ENCODE measurements around the gene KRAS.
A peak's percentile ranks its signal among the peaks of the same experiment; 100 is the strongest.
"Not testable (repeated sequence)": the region's sequence is repeated elsewhere in the genome, so short reads cannot be mapped to it uniquely, and the experiment has no call there.

KRAS gene

DNA sequence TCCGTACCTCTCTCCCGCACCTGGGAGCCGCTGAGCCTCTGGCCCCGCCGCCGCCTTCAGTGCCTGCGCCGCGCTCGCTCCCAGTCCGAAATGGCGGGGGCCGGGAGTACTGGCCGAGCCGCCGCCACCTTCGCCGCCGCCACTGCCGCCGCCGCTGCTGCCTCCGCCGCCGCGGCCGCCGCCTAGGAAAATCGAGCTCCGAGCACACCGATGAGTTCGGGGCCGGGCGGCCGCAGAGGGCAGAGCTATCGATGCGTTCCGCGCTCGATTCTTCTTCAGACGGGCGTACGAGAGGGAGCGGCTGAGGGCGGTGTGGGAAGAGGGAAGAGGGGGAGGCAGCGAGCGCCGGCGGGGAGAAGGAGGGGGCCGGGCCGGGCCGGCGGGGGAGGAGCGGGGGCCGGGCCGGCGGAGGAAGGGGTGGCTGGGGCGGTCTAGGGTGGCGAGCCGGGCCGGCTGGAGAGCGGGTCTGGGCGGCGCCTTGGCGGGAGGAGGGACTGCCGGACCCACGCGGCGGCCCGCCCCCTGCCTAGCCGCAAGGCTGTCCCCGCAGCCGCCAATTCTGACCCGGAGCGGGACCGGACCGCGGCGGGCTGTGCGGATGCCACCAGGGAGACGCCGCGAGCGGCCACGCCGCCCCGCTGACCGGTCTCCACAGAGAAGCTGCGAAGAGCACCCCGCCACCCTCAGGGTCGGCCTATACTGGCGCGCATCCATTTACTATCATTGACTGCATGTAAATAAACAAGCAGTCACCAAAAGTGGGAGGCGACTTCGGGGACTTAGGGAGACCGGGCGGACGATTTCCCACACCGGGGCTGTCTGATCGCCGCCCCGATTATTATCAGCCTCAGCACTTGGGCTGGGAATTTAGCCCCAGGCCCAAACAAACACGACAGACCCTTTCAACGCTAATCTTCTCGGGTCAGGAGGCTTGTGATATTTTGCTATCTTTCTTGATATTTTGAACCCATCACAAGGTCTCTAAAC, at the start of gene KRAS:
Gene KRAS (minus strand): TSS at position 186 of the 987 bp plus-strand sequence.
- DNase-seq = peak; percentile 84

DNA sequence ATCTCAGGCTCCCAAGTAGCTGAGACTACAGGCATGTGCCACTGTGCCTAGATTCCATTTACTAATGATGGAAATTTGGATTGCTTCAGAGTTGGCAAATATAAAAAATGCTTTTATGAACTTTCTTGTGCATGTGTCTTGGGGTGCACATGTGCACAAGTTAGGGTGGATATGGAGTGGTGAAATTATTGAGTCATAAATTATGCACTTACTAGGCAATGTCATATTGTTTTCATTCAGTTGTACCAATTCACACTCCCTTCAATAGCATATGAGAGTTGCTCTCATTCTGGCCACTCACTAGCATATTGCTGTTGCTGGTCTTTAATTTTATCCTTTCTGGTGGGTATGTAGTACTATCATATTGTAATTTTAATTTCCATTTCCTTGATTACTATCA, 45.7 kb upstream of the KRAS start:
- no peak for DNase-seq

DNA sequence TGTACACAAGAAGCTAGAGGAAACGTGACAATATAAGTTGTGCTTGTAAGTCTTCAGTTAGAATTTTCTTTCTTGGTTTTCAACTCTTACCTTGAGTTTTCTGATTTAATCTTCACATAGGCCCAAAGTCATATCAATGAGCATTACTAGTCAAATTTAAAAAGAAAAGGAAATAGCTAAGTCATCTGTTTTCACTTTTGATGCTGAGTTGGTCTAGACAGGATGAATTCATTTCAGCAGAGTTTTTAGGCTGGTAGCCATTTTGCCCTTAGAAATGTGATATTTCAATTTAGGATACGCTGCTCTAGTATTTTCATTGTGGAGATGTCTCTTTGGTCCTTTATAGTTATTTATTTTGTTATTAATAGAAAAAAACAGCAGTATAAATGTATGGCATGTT, 44.6 kb upstream of the KRAS start:
- DNase-seq = no peak

DNA sequence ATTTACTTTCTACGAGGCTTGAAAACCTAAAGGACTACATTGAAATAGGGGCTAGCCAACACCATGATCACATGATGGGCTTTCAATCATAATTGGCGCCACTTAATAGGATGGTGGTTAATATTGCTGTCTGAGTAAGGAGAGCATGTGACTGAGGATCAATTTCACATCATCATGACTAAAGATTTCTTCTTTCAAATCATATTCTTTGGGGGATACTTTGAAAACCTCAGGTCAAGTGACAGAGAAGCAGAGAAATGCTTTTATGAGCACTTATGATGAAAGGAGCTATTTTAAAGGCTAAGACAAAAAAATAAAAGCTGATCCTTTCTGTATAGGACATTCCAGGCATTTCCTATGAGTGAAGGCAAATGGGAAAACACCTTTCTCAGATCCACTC, 42.9 kb upstream of the KRAS start:
- DNase-seq = no peak

DNA sequence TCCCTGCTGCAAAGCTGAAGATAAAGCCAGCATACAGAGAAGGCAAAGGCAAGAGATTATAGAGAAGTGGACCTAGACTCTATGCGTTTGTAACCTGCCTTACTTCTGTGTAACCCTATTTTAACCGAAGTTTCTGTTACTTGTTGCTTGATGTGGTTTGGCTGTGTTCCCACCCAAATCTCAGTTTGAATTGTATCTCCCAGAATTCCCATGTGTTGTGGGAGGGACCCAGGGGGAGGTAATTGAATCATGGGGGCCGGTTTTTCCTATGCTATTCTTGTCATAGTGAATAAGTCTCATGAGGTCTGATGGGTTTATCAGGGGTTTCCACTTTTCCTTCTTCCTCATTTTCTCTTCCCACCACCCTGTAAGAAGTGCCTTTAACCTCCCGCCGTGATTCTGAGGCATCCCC, 42.1 kb upstream of the KRAS start:
- DNase-seq = not testable (repeated sequence)

DNA sequence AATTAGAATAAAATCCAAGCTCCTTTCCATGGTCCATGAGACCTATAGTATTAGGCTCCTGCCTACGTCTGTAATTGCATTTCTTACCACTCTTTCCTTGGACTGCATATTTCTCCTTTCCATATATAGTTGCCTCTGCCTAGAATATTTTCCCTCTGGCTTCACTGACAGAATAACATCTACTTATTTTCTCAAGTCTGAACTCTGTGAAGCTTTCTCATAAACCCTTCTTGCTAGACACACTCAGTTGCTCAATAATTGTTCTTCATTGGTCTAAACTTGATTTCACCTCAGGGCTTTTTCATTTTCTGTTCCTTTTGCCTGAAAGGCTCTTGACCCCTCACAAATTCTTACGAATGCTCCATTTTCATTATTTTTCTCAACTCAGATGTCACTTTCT, 36.9 kb upstream of the KRAS start:
- DNase-seq = no peak

DNA sequence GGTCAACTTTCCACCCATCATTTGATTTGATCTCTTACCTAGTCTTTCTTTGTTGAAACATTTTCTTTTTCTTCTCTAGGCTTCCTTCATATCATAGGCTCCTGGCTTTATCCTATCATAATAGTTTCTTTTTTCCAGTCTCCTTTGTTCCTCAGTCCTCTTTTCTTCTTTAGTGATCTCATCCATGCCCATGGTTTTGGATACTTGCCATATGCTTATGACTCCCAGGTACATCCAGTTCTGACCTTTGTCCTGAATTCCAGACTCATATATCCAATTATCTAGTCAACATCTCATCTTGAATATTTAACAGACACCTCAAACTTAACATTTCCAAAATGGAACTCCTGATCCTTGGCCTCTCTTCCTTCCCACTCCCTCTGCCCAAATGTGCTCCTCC, 36.1 kb upstream of the KRAS start:
- no peak for DNase-seq

DNA sequence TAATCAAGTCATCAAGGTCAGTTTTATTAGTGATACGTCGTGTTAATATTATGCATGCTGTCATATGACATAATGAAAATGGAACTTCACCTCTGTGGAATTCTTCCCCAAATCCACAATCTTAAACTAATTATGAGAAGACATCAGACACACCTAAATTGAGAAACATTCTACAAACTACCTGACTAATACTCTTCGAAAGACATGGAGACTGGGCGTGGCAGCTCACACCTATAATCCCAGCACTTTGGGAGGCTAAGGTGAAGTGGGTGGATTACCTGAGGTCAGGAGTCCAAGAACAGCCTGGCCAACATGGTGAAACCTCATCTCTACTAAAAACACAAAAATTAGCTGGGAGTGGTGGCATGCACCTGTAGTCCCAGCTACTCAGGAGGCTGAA, 33.3 kb upstream of the KRAS start:
- no peak for DNase-seq

DNA sequence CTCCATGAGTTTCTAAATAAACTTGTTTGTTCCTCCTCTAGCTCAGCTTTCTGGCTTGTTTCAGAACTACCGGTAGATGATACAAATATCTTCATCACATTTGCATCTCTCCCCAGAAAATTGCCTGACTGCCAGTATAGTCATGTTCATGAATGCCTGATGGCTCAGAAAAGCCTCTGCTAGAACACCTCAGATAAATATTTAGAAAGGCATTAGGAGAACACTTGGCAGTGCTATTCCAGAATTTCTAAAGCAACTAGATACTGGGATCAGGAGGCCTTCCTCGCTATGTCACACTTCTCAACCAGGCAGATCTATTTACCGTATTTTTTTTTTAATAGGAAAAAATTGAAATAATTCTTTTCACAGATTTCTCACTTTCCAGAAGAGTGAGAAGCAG, 32.3 kb upstream of the KRAS start:
- DNase-seq = no peak

DNA sequence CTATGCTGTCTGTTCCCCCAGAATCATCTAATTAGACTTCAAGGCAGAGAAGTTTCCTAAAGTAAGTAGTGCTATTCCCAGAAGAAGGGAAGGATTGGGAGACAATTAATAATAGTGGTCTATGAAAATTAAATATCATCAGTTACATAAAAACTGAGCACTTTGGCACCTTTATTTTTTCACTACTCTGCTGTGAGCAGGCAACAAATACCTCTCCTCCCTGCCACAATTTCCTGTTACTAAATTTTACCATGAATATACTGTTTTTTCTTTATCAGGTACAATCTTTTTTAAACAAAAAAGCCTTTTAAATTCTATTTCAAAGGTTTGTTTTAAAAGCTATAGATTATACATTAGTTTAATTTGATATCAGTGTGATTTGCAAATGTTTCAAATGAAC, 29.4 kb upstream of the KRAS start:
- no peak for DNase-seq

DNA sequence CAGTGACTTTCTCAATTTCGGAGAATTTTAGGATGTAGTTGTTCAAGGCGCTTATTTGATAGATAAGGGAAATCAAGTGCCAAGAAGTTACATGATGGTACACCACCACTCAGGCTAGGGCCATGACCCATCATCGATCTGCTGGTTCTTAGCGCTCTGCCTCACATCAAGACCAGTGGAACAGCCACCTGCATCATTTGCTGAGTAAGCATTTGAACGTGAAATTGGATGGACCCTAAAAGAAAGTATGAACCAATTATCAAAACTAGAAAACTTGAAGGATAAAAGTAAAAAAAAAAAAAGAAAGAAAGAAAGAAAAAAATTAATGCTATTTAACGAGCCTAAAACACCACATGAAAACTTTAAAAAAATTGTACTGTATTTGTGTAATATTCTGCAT, 27.5 kb upstream of the KRAS start:
- DNase-seq = no peak

DNA sequence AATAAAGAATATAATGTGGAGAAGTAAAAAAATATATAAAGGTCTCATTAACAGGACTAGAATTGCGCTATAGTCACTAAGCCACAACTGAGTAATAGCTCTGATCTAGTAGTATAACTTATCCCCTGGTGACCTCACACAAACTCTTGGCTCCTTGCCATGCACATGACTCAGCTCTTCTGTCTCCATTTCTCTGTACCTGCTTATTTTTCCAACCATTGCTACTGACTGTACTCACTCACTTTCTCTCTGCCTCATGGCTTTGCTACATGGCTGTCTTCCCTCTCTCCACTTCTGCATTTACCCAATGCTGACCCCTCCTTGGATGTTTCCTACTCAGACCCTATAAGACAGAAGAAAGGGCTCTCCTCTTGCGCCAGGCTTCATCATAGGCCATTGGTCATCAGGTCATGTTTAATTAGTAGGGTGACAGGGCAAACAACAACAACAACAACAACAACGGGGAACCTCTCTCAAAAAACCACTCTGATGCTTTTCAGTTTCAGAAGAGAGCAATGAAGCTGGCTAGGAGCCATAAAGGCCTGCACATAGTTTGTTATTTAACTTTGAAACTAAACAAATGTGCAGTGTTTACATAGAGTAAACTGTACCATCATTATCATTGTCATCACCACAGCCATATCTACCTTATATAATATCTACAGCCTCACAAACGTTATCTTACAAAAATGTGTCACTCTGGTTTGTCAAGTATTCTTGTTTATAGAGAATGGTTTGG, 25.6 kb upstream of the KRAS start:
- DNase-seq = no peak

DNA sequence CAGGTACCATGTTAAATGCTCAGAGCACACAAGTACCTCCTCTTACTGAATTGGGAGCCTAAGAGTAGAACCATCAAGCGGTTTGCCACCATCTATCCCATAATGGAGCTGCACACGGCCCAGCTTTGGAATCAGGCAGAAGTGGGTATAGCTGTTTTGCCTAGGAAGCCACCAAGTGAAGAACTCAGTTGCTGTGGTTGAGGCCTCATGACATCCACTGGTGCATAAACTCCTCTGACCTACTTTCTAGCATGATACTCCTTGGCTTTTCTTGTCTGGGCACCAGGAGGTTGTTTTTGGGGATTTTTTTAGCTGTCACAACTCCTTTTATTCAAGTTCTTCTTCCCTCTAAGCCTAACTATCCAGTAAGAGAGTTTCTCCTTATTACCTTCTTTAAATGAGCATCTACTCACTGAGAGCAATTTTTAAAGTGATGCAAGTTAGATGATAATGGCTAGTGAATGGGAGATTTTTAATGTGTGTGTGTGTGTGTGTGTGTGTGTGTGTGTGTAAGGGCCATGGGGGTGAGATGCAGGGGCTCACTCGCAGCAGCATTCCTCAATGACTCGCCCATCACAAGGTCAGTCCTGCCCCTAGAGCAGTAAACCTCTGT, 20.9 kb upstream of the KRAS start:
- no peak for DNase-seq

DNA sequence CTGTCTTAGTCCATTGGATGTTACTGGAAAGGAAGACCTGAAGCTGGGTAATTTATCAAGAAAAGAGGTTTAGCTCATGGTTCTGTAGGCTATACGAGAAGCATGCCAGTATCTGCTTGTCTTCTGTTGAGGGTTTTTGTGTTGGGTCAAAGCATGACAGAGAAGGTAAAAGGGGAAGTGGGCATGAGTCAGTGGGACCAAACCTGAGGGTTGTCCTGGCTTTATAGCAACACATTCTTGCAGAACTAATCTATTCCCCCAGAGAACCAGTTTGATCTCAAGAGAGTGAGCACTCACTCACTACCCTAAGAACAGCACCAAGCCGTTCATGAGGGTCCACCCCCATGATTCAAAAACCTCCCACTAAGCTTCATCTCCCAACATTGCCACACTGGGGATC, 19.0 kb upstream of the KRAS start:
- no peak for DNase-seq

DNA sequence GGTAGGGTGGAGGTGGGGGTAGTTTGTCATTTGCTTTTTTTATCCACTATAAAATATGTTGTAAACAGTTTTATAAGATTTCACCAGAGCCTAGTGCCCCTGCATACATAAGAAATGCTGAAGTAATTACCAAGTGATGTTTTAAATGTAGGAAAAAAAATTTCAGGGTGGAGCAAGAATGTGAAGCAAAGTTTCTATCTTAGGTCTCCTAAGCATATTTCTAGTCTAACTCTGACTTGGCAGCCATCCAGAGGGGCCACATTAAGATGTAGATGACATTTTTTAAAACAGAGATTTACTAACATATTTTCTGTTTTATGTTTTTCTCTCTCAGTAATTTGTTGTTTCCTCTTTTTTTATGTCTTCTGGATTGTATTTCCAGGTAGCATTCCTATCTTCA, 15.8 kb upstream of the KRAS start:
- no peak for DNase-seq

DNA sequence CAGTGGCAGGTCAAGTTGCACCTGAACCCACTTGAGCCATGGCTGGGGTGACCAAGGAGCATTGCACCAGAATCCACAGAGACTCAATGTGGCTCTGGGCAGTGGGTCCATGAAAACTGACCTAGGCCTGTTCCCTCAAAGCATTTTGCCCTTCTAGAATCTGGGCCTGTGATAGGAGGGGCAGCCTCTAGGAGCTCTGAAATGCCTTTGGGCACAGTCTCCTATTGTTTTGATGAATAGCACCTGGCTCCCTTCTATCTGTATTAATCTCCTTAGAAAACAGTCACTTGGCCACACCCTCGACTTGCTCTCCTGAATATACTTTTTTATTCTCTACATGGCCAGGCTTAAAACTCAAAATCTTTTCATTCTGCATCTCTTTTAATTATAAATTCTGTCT, 14.1 kb upstream of the KRAS start:
- no peak for DNase-seq

DNA sequence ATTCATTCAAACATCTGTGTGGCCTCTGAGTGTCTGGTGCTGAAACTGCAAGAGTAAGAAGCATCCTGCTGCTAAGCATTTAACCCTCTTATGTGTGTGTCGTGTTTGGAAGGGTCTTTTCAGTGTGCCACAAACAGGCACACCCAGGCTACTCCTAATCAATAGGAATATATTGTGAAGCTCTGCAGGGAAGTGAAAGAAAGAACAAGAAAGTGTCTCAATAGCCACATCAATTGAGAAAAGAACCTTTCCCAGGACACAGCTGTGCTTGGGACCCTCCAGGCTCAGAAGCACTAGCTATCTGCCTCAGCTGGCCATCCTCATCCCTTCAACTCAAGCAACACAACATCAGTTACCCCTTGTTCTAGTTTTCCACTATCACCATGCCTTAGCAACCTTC, 13.4 kb upstream of the KRAS start:
- no peak for DNase-seq

DNA sequence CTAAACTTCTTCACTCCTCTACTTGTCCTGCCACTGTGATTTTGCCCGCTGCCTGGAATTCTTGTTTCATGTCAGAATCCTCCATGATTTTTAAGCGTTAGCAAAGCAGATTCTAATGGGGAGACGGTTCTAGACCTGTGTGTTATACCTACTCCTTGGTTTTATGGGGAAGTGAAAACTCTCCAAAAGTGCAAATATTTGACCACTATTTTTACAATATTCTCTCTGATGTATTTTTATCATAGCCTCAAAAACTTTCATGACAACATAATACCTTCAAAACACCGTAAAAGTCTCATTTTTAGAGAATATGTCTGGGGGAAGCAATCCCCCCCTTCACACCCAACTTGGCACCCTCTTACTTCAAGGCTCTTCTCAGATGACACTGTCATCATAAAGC, 12.9 kb upstream of the KRAS start:
- no peak for DNase-seq

DNA sequence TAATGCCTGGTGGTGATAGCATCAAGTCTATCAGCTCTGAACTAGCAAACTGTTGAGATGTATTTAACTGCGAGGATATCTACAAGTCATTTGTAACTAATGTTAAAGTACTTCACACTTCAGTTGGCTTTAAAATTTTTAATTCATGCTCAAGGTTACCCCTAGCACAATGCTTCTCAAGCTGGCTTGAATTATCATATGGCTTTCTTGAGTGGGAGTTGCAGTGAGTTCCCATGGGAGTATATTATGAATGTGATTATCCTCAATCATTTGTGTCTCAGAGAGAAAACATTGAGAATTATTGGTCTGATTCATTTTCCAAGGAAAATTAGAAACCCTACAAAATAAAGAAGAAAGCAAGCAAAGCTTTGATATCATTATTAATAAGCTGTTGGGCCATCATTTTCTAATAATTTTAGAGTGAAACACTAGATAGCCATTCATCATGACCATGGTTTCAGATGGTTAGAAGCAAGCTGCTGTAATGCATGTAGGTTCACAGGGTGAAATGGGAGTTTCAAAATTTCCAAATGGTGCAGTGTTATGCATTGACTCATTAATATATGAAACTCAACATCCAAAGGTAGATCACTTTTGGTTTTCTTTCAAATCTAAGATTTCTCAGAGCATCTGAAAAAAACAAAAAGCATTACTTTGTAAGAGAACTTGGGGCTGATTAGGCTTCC, 11.8 kb upstream of the KRAS start:
- DNase-seq = no peak

DNA sequence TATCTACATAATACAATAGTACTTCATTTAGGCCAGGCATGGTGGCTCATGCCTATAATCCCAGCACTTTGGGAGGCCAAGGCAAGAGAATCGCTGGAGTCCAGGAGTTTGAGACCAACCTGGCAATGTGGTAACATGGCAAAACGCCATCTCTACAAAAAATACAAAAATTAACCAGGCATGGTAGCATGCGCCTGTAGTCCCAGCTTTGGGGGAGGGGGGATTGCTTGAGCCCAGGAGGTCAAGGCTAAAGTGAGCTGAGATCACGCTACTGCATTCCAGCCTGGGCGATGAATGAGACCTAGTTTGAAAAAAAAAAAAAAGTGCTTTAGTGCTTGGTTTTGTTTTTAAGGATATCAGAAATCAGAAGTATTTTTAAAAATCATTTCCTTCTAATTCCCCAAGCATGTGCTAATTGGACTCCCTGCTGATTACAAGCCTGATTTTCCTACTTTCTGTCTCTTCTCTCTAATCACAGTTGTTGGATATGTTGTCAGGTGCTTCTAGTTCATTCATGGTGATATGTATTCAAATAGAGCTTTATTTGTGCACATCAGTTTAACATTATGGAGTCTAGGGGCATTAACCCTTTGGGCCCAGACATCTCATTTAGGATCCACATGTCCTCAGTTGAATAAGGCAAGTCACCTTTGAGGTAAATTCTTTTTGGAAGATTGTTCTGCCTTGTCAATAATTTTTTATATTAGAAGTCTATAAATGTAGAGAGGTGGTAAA, 7.0 kb upstream of the KRAS start:
- no peak for DNase-seq

DNA sequence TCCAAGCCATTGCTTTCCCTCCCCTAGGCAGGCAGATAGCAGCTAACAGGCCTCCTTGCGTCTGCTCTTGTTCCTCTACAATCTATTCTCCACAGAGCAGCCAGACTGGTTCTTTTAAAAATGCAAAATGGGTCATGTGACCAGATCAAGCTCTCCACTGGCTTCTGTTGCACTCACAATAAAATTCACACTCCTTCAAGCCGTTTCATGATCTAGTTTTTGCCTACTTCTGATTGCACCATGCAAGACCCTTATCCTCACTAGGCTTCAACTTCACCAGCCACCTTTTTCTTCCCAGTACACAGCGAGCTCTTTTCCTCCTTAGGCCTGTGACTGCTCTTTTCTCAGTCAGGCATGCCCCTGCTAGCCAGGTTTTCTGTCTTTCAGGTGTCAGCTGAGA, 6.1 kb upstream of the KRAS start:
- no peak for DNase-seq

DNA sequence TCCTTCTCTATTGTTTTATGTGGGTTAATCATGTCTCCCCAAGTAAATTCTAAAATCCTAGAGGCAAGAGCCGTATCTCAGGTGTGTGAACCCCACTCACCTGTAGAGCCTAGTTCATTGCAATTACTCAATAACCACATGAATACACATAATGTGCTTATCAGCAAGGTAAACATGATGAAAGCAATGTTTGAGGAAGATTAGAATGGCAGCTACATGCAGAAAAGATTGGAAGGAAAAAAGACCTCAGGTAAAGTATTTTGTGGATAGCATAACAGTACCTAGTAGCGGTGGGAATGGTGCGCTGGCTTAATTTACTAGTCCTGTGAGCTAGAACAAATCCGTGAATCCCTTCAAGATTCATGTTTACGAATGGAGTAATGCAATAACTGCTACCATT, 5.3 kb upstream of the KRAS start:
- no peak for DNase-seq
